A673 (cell line): ENCODE measurements around the gene KDM3A.

Experiments used
- CTCF ChIP-seq: fragments of 300-800, 200-600 bp; sonication (generic); conservative IDR thresholded peaks from 2 replicates; pipeline ENCODE4 v1.5.1; 2017; ENCODE audit warnings: low read depth, mild to moderate bottlenecking, antibody characterized with exemption, low read length, moderate library complexity, mixed read lengths
- EZH2 ChIP-seq: fragments of 200-600 bp; sonication (generic); IDR thresholded peaks from 2 replicates; pipeline ENCODE4 v1.6.1; 2017; ENCODE audit warnings: borderline replicate concordance, low read depth, mild to moderate bottlenecking, mixed read lengths, antibody characterized with exemption, low read length; ENCODE audit not compliant: poor library complexity, severe bottlenecking

GRCh38 chr2:86411396-86411795, 29.8 kb upstream of the KDM3A start:
- TF ChIP-seq CTCF (no peak), EZH2 (no peak)
